HT1080 (cell line): Measurements from ENCODE around the gene TLNRD1. TPM values are rescaled to one million over a fixed set of nuclear protein-coding genes. Genes with fewer than 3 reads are reported as not detected.

ENCODE experiments used
- DNase-seq: peaks from one replicate; pipeline ENCODE4 v3.0.0-alpha.2; 2015; ENCODE audit warnings: low read depth
- total RNA-seq: library from RNA; depleted of rRNA; stranded (reverse); fragments of >200 nt; shearing (Covaris generic); gene quantifications from 2 replicates; pipeline ENCODE4 v1.2.3, GENCODE V29; 2014

The TLNRD1 gene
- total RNA-seq, 1 experiment from 2014 or later, result 20.6 TPM

- no peak for DNase-seq
These were observed 23.9 kb upstream of the TLNRD1 start for GRCh38 chr15:80976851-80977250.

GRCh38 chr15:80977627-80978036, 23.1 kb upstream of the TLNRD1 start:
- DNase-seq, result no peak

GRCh38 chr15:80978685-80979329, 21.9 kb upstream of the TLNRD1 start:
- DNase-seq, result peak; percentile 41

- DNase-seq, result no peak
These were observed 21.1 kb upstream of the TLNRD1 start for GRCh38 chr15:80979538-80980200.

GRCh38 chr15:80982205-80982604, 18.5 kb upstream of the TLNRD1 start:
- DNase-seq, result no peak

GRCh38 chr15:80982839-80983238, 17.9 kb upstream of the TLNRD1 start:
- no peak for DNase-seq

- no peak for DNase-seq
These were observed 15.9 kb upstream of the TLNRD1 start for GRCh38 chr15:80984856-80985255.

- DNase-seq, result no peak
These were observed 14.7 kb upstream of the TLNRD1 start for GRCh38 chr15:80985981-80986380.

GRCh38 chr15:80986487-80986886, 14.2 kb upstream of the TLNRD1 start:
- no peak for DNase-seq

- no peak for DNase-seq
These were observed 12.5 kb upstream of the TLNRD1 start for GRCh38 chr15:80988148-80988796.

- no peak for DNase-seq
These were observed 11.6 kb upstream of the TLNRD1 start for GRCh38 chr15:80989081-80989517.

GRCh38 chr15:80989518-80990478, 10.9 kb upstream of the TLNRD1 start, which contains the start of gene MESD:
Gene MESD (minus strand): TSS chr15:80989819. CDS start chr15:80989791, 28 bp downstream.
- DNase-seq, result peak; percentile 86

- DNase-seq, result no peak
These were observed 9.8 kb upstream of the TLNRD1 start for GRCh38 chr15:80990955-80991354.

- DNase-seq, result no peak
These were observed 9.3 kb upstream of the TLNRD1 start for GRCh38 chr15:80991421-80991820.

- DNase-seq, result no peak
These were observed 8.7 kb upstream of the TLNRD1 start for GRCh38 chr15:80992006-80992405.

GRCh38 chr15:80992441-80992840, 8.3 kb upstream of the TLNRD1 start:
- DNase-seq, result no peak

- DNase-seq, result no peak
These were observed 4.5 kb upstream of the TLNRD1 start for GRCh38 chr15:80996247-80996646.

- DNase-seq, result no peak
These were observed 3.0 kb upstream of the TLNRD1 start for GRCh38 chr15:80997692-80998091.

GRCh38 chr15:80998251-80998650, 2.5 kb upstream of the TLNRD1 start:
- DNase-seq, result no peak

- no peak for DNase-seq
These were observed 1.1 kb upstream of the TLNRD1 start for GRCh38 chr15:80999623-81000036.

- no peak for DNase-seq
These were observed 539 bp upstream of the TLNRD1 start for GRCh38 chr15:81000144-81000623.
